HL-60 (cell line): ENCODE data around the gene IP6K1.
A peak's percentile ranks its signal among the peaks of the same experiment; 100 is the strongest.
"Not testable (repeated sequence)": the region's sequence is repeated elsewhere in the genome, so short reads cannot be mapped to it uniquely, and the experiment has no call there.

Source experiments
- DNase-seq, 2 experiments: peaks; one replicate each; pipeline ENCODE4 v3.0.0-alpha.2; 2010 to 2020; ENCODE audit warnings: low read depth in 1 of 2, low spot score in 1 of 2
- H3K27ac ChIP-seq: fragments of 250-450 bp; sonication (Bioruptor Pico); replicated peaks from 2 replicates; pipeline ENCODE4 v1.5.1; 2020; ENCODE audit warnings: mild to moderate bottlenecking, moderate library complexity
- H3K27me3 ChIP-seq: fragments of 250-450 bp; sonication (Bioruptor Pico); 2 replicates; pipeline ENCODE4 v1.5.1; 2021; ENCODE audit warnings: mild to moderate bottlenecking, moderate library complexity; ENCODE audit not compliant: insufficient read depth, poor library complexity, severe bottlenecking
- H3K4me3 ChIP-seq: replicated peaks from 2 replicates; pipeline ENCODE4 v1.5.1; 2011; ENCODE audit warnings: mild to moderate bottlenecking, control low read depth, low read length; ENCODE audit not compliant: insufficient read depth
- GABPA ChIP-seq: IDR thresholded peaks from 2 replicates; pipeline ENCODE4 v1.6.1; 2012; ENCODE audit warnings: low read depth
- POLR2AphosphoS5 ChIP-seq: IDR thresholded peaks from 2 replicates; pipeline ENCODE4 v1.6.1; 2012; ENCODE audit warnings: low read depth
- SPI1 ChIP-seq: IDR thresholded peaks from 2 replicates; pipeline ENCODE4 v1.6.1; 2012; ENCODE audit warnings: low read depth, mild to moderate bottlenecking, borderline replicate concordance
- TF ChIP-seq, protein P1 (sequence below): IDR thresholded peaks from 2 replicates; pipeline ENCODE4 v1.6.1; 2012; ENCODE audit warnings: low read depth; ENCODE audit not compliant: insufficient replicate concordance

The IP6K1 gene

DNA sequence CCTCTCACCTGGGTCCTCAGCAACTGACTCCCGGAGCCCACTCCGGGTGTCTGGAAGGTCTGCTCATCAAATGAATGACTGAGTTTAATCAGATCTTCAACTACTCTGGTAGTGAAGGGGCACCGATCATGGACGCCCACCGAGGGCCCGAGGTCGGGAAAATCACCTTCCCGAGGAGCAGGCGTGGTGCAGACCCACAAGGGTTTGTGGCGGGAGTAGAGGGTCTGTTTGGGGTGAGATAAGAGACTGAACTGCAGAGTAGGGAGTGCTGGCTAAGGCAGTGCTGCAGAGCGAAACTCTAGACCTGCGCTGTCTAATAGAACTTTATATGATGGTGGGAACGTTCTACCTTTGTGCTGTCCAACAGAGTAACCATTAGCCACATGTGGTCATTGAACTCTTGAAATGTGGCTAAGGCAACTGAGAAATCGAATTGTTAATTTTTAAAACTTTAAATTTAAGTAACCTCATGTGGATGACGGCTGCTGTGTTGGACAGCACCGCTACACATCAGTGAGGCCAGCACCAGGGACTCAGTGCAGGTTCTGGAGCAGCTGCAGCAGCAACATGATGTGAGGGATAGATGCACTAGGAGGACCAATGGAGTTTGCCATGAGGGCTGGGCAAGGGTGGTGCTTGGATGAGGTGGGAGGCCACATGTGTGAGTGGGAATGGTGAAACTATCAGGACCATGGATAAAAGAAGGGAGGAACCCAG, 96.3 kb downstream of the IP6K1 start:
- not testable (repeated sequence) for H3K27me3 ChIP-seq, DNase-seq
- peak overlapping the region; percentile 63 for H3K27ac ChIP-seq
- TF ChIP-seq, protein P1, sequence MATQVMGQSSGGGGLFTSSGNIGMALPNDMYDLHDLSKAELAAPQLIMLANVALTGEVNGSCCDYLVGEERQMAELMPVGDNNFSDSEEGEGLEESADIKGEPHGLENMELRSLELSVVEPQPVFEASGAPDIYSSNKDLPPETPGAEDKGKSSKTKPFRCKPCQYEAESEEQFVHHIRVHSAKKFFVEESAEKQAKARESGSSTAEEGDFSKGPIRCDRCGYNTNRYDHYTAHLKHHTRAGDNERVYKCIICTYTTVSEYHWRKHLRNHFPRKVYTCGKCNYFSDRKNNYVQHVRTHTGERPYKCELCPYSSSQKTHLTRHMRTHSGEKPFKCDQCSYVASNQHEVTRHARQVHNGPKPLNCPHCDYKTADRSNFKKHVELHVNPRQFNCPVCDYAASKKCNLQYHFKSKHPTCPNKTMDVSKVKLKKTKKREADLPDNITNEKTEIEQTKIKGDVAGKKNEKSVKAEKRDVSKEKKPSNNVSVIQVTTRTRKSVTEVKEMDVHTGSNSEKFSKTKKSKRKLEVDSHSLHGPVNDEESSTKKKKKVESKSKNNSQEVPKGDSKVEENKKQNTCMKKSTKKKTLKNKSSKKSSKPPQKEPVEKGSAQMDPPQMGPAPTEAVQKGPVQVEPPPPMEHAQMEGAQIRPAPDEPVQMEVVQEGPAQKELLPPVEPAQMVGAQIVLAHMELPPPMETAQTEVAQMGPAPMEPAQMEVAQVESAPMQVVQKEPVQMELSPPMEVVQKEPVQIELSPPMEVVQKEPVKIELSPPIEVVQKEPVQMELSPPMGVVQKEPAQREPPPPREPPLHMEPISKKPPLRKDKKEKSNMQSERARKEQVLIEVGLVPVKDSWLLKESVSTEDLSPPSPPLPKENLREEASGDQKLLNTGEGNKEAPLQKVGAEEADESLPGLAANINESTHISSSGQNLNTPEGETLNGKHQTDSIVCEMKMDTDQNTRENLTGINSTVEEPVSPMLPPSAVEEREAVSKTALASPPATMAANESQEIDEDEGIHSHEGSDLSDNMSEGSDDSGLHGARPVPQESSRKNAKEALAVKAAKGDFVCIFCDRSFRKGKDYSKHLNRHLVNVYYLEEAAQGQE = peak; percentile 83
- H3K4me3 ChIP-seq = peak overlapping the region; percentile 100

DNA sequence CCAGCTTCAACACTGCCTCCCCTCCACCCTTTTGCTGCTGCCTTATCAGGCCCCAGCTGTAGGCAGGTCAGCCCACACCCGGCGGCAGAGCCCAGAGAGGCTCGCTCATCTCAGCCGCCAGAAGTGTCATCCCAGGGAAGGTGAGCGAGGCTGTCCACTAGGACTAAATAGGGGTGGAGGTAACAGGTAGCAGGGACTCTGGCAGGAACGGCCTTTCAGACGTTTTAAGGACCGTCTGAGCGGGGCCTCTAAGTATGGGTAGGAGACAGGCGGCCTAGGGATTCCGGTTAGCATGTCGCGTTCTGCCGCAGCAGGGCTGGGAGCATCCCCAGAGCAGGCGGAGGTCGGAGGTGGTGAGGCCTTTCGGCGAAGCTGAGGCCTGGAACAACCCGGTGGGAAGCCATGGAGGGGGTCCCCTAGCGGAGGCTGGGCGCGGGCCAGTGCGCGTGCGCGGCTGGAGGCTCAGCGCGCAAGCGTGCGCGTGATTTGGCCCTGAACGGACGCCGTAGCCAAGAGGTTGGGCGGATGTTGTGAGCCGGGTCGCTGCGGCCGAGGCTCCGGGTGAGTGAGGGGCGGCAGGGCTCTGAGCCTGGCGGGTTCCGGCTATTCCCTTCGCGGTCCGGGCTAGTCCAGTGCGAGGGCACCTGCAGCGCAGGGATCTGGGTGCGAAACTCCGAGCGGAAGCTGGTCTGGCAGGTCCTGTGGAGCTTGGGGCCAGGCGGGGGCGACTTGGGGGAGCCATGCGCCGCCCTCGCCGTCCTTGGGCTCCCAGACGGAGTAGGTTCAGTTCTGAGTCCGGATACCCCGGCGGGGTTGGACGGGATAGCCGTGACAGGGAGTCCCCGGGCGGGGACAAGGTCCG, 97.1 kb downstream of the IP6K1 start, which contains the start of the genes MST1 and RNF123:
Gene MST1, minus strand, starts transcription at position 429 of the 862 bp plus-strand sequence. CDS start 783 bp downstream, outside the sequence.
Gene RNF123, plus strand, starts transcription at position 512 of the 862 bp plus-strand sequence. CDS start 1,609 bp downstream, outside the sequence.
- TF ChIP-seq POLR2AphosphoS5 (peak; percentile 58; the same call in 1 of the 2 replicates), SPI1 (no peak), GABPA (peak; percentile 82)
- TF ChIP-seq, protein P1 = no peak
- DNase-seq = peak; percentile 84 to 85
- peak within 1 kb of the TSS; percentile 63 for H3K27ac ChIP-seq

DNA sequence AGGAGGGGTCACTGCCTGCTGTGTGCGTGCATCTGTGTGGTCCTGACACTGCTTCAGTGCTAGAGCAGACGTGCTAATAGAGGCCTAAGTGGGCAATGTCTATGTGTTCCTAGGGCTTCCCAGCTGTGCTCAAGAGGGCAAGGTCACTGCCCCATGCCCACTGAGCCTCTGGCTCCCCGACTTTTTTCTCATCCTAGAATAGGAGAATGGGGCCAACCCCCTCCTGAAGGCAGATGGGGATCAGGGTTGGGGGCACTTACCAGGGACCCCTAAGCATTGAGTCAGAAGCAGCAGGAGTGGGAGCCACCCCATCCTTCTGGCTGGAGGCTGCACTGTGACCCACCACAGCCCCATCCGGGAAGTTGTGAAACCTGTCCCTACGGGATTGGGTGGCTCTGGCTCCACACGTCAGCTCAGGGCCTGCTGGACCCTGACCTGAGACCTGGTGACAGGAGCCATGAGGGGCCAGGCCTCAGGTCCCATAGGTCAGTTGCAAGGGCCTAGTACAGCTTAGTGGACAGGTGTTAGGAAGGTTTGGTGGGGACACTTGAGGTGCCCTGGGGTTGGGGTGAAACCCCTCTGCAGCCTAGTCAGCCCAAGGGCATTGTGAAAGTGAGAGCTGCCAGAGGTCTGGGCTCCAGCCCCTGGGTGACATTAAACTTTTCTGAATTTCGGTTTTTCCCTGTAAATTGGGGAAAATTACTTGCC, 97.8 kb downstream of the IP6K1 start:
- H3K4me3 ChIP-seq = peak overlapping the region; percentile 100
- H3K27me3 ChIP-seq, DNase-seq: not testable (repeated sequence)
- peak overlapping the region; percentile 63 for H3K27ac ChIP-seq

More for the DNA sequence above, 97.1 kb downstream of the IP6K1 start, which contains the start of the genes MST1 and RNF123:
- Histone ChIP-seq H3K4me3 (peak within 1 kb of the TSS; percentile 100), H3K27me3 (no peaks in the 10 kb centered on the region)

DNA sequence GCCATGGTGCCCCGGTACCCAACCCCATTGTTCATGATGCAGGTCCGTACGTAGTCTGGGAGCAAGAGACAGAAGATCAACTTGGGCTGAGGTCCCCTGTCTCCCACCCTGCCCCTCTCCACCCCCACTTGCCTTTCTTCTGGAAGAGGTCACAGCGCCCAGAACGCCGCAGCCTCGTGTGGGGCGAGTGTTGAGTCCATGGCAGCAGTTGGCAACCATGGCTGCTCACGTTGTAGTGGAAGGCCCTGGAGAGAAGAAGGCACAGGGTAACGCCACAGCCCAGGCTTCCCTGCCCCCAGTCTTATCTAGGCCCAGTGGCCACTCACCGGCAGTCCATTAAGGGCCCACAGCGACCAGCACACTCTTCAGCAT, 98.9 kb downstream of the IP6K1 start:
- H3K4me3 ChIP-seq, H3K27ac ChIP-seq, DNase-seq, H3K27me3 ChIP-seq: not testable (repeated sequence)

DNA sequence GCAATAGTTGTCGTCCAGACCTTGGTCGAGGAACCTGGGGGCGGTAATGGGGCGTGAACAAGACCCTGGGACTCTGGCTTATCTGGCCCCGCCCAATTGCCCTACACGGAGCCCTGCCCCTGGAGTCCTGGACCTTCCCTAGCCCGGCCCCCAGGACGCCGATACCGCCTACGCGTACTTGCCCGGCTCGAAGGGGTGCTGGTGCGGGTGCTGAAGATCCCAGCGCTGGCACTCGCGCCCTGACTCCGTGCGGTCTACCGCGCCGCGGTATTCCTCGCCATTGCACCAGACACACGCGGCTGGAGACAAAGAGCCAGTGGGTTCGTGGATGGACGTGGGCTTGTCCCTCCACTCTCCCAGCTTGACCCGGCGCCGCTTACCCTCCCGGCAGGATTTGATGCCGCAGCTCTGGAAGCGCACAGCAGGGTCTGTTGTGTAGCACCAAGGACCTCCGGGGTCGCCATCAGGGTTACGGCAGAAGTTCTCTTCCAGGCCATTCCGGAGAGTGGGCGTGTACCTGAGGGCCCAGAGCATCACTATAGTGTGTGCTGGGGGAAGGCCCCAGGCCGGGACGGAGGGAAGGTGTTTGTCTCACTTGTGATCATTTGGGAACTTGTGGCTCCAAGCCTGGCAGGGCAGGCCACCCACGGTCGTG, 99.4 kb downstream of the IP6K1 start:
- H3K4me3 ChIP-seq, DNase-seq, H3K27me3 ChIP-seq, H3K27ac ChIP-seq: not testable (repeated sequence)

DNA sequence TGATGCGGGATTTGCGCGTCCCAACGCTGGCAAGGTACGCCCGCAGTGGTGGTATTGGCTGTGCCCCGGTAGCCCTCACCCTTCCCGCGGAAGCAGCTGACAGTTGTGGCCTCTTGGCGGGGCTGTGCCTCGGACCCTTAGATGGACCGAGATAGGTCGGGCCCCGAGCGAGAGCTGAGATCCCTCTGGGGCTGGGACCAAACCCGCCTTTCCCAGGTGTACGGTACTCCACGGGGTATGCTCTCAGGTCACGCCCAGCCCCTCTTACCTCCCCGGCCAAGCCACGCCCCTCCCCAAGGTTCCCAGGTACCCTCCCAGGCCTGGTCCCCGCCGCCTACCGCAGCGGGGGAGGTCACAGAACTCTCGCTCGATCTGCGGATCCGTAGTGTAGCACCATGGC, 100.0 kb downstream of the IP6K1 start:
- H3K4me3 ChIP-seq, DNase-seq, H3K27ac ChIP-seq, H3K27me3 ChIP-seq: not testable (repeated sequence)

DNA sequence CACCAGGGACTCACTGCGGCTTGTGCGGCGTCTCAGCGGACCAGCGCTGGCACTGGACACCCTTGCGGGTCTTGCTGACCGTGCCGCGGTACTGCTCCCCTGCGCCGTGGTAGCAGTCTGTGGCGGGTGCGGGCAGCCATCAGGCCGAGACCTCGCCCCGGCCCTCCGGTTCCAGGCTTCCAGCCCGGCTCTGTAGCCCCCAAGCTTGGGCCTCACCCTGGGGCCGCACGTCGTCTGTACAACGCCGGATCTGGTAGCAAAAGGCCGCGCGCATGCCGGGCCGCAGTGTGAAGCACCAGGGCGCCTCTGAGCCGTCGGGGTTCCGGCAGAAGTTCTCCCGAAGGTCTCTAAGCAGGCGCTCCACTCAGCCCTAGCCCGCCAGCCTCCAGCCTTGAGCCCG, 100.5 kb downstream of the IP6K1 start:
- not testable (repeated sequence) for H3K4me3 ChIP-seq, H3K27me3 ChIP-seq, H3K27ac ChIP-seq, DNase-seq

DNA sequence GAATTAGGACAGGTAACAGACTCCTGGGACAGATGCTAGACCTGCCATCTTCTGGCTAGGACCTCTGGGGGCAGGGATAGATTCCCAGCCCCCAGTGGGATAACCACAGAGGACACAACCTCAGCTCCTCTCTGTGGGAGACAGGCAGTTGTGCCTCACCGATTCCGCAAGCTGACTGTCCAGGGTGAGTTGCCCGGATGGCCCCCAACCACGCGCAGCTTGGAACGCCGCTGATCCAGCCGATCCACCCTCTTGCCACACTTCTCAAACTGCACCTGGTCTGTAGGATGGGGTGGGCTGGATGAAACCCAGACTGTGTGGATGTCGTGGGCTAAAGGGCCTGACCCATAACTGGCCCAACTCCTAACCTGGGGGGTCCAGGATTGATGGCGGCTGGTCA, 101.2 kb downstream of the IP6K1 start:
- H3K4me3 ChIP-seq, DNase-seq, H3K27ac ChIP-seq, H3K27me3 ChIP-seq: not testable (repeated sequence)

DNA sequence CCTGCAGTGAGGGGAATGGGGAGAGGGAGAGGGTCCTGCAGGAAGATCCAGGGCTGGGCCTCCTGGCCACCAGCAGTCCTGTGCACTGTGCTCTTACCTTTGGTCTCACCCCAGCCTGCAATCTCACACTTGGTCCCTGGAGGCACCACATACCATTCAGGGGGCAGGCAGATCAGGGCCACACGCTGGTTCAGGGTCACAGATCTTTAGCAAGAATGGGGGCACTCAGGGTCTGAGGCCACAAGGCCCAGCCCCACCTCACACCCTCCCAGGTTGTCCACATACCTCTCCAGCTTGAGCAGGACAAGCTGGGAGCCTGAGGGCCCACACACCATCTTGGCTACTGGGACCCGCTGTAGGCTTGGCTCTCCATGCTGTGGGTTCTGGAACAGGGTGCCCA, 101.9 kb downstream of the IP6K1 start:
- not testable (repeated sequence) for H3K27ac ChIP-seq, H3K27me3 ChIP-seq, DNase-seq, H3K4me3 ChIP-seq
